Measurements from ENCODE around the gene SLC10A4. TPM values are rescaled to one million over a fixed set of nuclear protein-coding genes. Genes with fewer than 3 reads are reported as not detected.
"Not testable (repeated sequence)": the region's sequence is repeated elsewhere in the genome, so short reads cannot be mapped to it uniquely, and the experiment has no call there.

Gene SLC10A4
- total RNA-seq (not detected), polyA plus RNA-seq (not detected)

- H3K36me3 Mint-ChIP-seq: peaks cover 0 to 4% (median 3%) of the 10 kb centered on the region in 3 donors
- peaks cover 0 to 4% (median 0%) of the 10 kb centered on the region in 5 donors for H3K9me3 Mint-ChIP-seq
- H3K27ac Mint-ChIP-seq: peak within 1 kb of the TSS in 3 of 8 donors; percentile 39 to 59 (median 39)
- H3K27me3 Mint-ChIP-seq: peaks cover 55 to 65% of the 10 kb centered on the region in 2 donors
- H3K4me1 ChIP-seq (ENCODE audit: insufficient read depth, low read length): peaks cover 5% of the 10 kb centered on the region
- peaks cover 32% of the 10 kb centered on the region for H3K27me3 ChIP-seq (ENCODE audit: insufficient read depth, low read length, poor library complexity, severe bottlenecking)
- POLR2A ChIA-PET: no interaction called here
- CTCF ChIA-PET: no interaction called here
- H3K4me1 Mint-ChIP-seq: peaks cover 12 to 16% (median 13%) of the 10 kb centered on the region in 3 donors
- no peak within 1 kb of the TSS for H3K27ac ChIP-seq (ENCODE audit: low read depth, low read length)
- H3K9me3 ChIP-seq (ENCODE audit: low read length): no peaks in the 10 kb centered on the region
- no peak for DNase-seq
- H3K36me3 ChIP-seq (ENCODE audit: insufficient read depth, low read length): no peaks in the 10 kb centered on the region
- peak within 1 kb of the TSS; percentile 64 to 84 (median 72) for H3K4me3 Mint-ChIP-seq
- H3K4me3 ChIP-seq (ENCODE audit: low read length): no peak within 1 kb of the TSS
Observed at GRCh38 chr4:48483006-48483776, at the start of gene SLC10A4. TSS of gene SLC10A4 (plus strand) at chr4:48483343. CDS start at chr4:48483562, 219 bp downstream.

GRCh38 chr4:48436318-48436717, 46.8 kb upstream of the SLC10A4 start:
- ChIA-PET CTCF (no interaction called here), POLR2A (interaction anchor here (0.6 kb wide), 1 partner anchor 575 kb away, joined by 3 read pairs; no protein-coding TSS in a partner anchor)
- Histone ChIP-seq H3K4me3 (ENCODE audit: low read length) (no peak overlapping the region), H3K9me3 (ENCODE audit: low read length) (no peaks in the 10 kb centered on the region), H3K27ac (ENCODE audit: low read depth, low read length) (no peak overlapping the region), H3K36me3 (ENCODE audit: insufficient read depth, low read length) (no peaks in the 10 kb centered on the region), H3K4me1 (ENCODE audit: insufficient read depth, low read length) (peaks cover 5% of the 10 kb centered on the region), H3K27me3 (ENCODE audit: insufficient read depth, low read length, poor library complexity, severe bottlenecking) (no peaks in the 10 kb centered on the region)
- Mint-ChIP-seq H3K4me3 (no peak overlapping the region), H3K9me3 (no peaks in the 10 kb centered on the region), H3K27me3 (peaks cover 0 to 1% of the 10 kb centered on the region in 2 donors), H3K4me1 (peaks cover 6 to 8% (median 8%) of the 10 kb centered on the region in 3 donors), H3K27ac (no peak overlapping the region), H3K36me3 (no peaks in the 10 kb centered on the region)
- DNase-seq: no peak

- DNase-seq: no peak
- POLR2A ChIA-PET: no interaction called here
- no peak overlapping the region for H3K27ac ChIP-seq (ENCODE audit: low read depth, low read length)
- CTCF ChIA-PET: no interaction called here
- H3K36me3 ChIP-seq (ENCODE audit: insufficient read depth, low read length): no peaks in the 10 kb centered on the region
- H3K9me3 ChIP-seq (ENCODE audit: low read length): no peaks in the 10 kb centered on the region
- H3K27me3 ChIP-seq (ENCODE audit: insufficient read depth, low read length, poor library complexity, severe bottlenecking): no peaks in the 10 kb centered on the region
- no peaks in the 10 kb centered on the region for H3K4me1 Mint-ChIP-seq
- no peak overlapping the region for H3K27ac Mint-ChIP-seq
- no peak overlapping the region for H3K4me3 ChIP-seq (ENCODE audit: low read length)
- H3K4me1 ChIP-seq (ENCODE audit: insufficient read depth, low read length): no peaks in the 10 kb centered on the region
- H3K9me3 Mint-ChIP-seq: no peaks in the 10 kb centered on the region
- no peaks in the 10 kb centered on the region for H3K36me3 Mint-ChIP-seq
- H3K27me3 Mint-ChIP-seq: peaks cover 1 to 3% of the 10 kb centered on the region in 2 donors
- H3K4me3 Mint-ChIP-seq: no peak overlapping the region
Observed at GRCh38 chr4:48439988-48440387, 43.2 kb upstream of the SLC10A4 start.

- H3K4me3 Mint-ChIP-seq; CTCF ChIA-PET; H3K36me3 ChIP-seq (ENCODE audit: insufficient read depth, low read length); H3K27ac Mint-ChIP-seq; DNase-seq; H3K9me3 Mint-ChIP-seq; H3K27me3 Mint-ChIP-seq; H3K27me3 ChIP-seq (ENCODE audit: insufficient read depth, low read length, poor library complexity, severe bottlenecking); H3K27ac ChIP-seq (ENCODE audit: low read depth, low read length); H3K4me1 ChIP-seq (ENCODE audit: insufficient read depth, low read length); H3K9me3 ChIP-seq (ENCODE audit: low read length); POLR2A ChIA-PET; H3K4me3 ChIP-seq (ENCODE audit: low read length); H3K36me3 Mint-ChIP-seq; H3K4me1 Mint-ChIP-seq: not testable (repeated sequence)
Observed at GRCh38 chr4:48440914-48441313, 42.2 kb upstream of the SLC10A4 start.

- H3K4me1 Mint-ChIP-seq: no peaks in the 10 kb centered on the region
- H3K4me1 ChIP-seq (ENCODE audit: insufficient read depth, low read length): no peaks in the 10 kb centered on the region
- H3K27ac Mint-ChIP-seq: no peak overlapping the region
- CTCF ChIA-PET: no interaction called here
- H3K4me3 ChIP-seq (ENCODE audit: low read length): no peak overlapping the region
- peaks cover 3 to 17% of the 10 kb centered on the region in 2 donors for H3K27me3 Mint-ChIP-seq
- POLR2A ChIA-PET: no interaction called here
- no peaks in the 10 kb centered on the region for H3K9me3 ChIP-seq (ENCODE audit: low read length)
- H3K36me3 ChIP-seq (ENCODE audit: insufficient read depth, low read length): no peaks in the 10 kb centered on the region
- H3K36me3 Mint-ChIP-seq: no peaks in the 10 kb centered on the region
- H3K4me3 Mint-ChIP-seq: no peak overlapping the region
- no peak overlapping the region for H3K27ac ChIP-seq (ENCODE audit: low read depth, low read length)
- DNase-seq: peak in 1 of 5 donors; percentile 3
- H3K9me3 Mint-ChIP-seq: no peaks in the 10 kb centered on the region
- H3K27me3 ChIP-seq (ENCODE audit: insufficient read depth, low read length, poor library complexity, severe bottlenecking): no peaks in the 10 kb centered on the region
Observed at GRCh38 chr4:48445704-48446103, 37.4 kb upstream of the SLC10A4 start.

- H3K27me3 Mint-ChIP-seq: peaks cover 3 to 21% of the 10 kb centered on the region in 2 donors
- Histone ChIP-seq H3K4me3 (ENCODE audit: low read length) (no peak overlapping the region), H3K36me3 (ENCODE audit: insufficient read depth, low read length) (no peaks in the 10 kb centered on the region), H3K27me3 (ENCODE audit: insufficient read depth, low read length, poor library complexity, severe bottlenecking) (no peaks in the 10 kb centered on the region), H3K27ac (ENCODE audit: low read depth, low read length) (no peak overlapping the region), H3K9me3 (ENCODE audit: low read length) (no peaks in the 10 kb centered on the region), H3K4me1 (ENCODE audit: insufficient read depth, low read length) (no peaks in the 10 kb centered on the region)
- H3K27ac Mint-ChIP-seq: no peak overlapping the region
- no peaks in the 10 kb centered on the region for H3K9me3 Mint-ChIP-seq
- POLR2A ChIA-PET: interaction anchor here (0.6 kb wide), 1 partner anchor 243 kb away, joined by 3 read pairs; no protein-coding TSS in a partner anchor
- CTCF ChIA-PET: no interaction called here
- H3K36me3 Mint-ChIP-seq: peaks cover 0 to 1% (median 0%) of the 10 kb centered on the region in 3 donors
- DNase-seq: no peak
- no peaks in the 10 kb centered on the region for H3K4me1 Mint-ChIP-seq
- H3K4me3 Mint-ChIP-seq: no peak overlapping the region
Observed at GRCh38 chr4:48446642-48447041, 36.5 kb upstream of the SLC10A4 start.

- Mint-ChIP-seq H3K36me3 (peaks cover 0 to 1% (median 0%) of the 10 kb centered on the region in 3 donors), H3K4me1 (no peaks in the 10 kb centered on the region), H3K9me3 (no peaks in the 10 kb centered on the region), H3K4me3 (no peak overlapping the region), H3K27me3 (peaks cover 3 to 32% of the 10 kb centered on the region in 2 donors), H3K27ac (no peak overlapping the region)
- no peak overlapping the region for H3K27ac ChIP-seq (ENCODE audit: low read depth, low read length)
- no peaks in the 10 kb centered on the region for H3K4me1 ChIP-seq (ENCODE audit: insufficient read depth, low read length)
- DNase-seq: no peak
- POLR2A ChIA-PET: no interaction called here
- H3K36me3 ChIP-seq (ENCODE audit: insufficient read depth, low read length): no peaks in the 10 kb centered on the region
- H3K27me3 ChIP-seq (ENCODE audit: insufficient read depth, low read length, poor library complexity, severe bottlenecking): no peaks in the 10 kb centered on the region
- CTCF ChIA-PET: no interaction called here
- no peak overlapping the region for H3K4me3 ChIP-seq (ENCODE audit: low read length)
- H3K9me3 ChIP-seq (ENCODE audit: low read length): no peaks in the 10 kb centered on the region
Observed at GRCh38 chr4:48449151-48449550, 34.0 kb upstream of the SLC10A4 start.

- Mint-ChIP-seq H3K4me1 (no peaks in the 10 kb centered on the region), H3K27me3 (peaks cover 2 to 31% of the 10 kb centered on the region in 2 donors), H3K36me3 (peaks cover 0 to 1% (median 0%) of the 10 kb centered on the region in 3 donors), H3K4me3 (no peak overlapping the region), H3K27ac (no peak overlapping the region), H3K9me3 (peaks cover 0 to under 1% (median 0%) of the 10 kb centered on the region in 5 donors)
- CTCF ChIA-PET: no interaction called here
- POLR2A ChIA-PET: no interaction called here
- Histone ChIP-seq H3K4me3 (ENCODE audit: low read length) (no peak overlapping the region), H3K9me3 (ENCODE audit: low read length) (no peaks in the 10 kb centered on the region), H3K36me3 (ENCODE audit: insufficient read depth, low read length) (no peaks in the 10 kb centered on the region), H3K27ac (ENCODE audit: low read depth, low read length) (no peak overlapping the region), H3K27me3 (ENCODE audit: insufficient read depth, low read length, poor library complexity, severe bottlenecking) (no peaks in the 10 kb centered on the region), H3K4me1 (ENCODE audit: insufficient read depth, low read length) (no peaks in the 10 kb centered on the region)
- no peak for DNase-seq
Observed at GRCh38 chr4:48450740-48451139, 32.4 kb upstream of the SLC10A4 start.

Data from CD8-positive, alpha-beta memory T cell (primary cell).